CD4-positive, alpha-beta T cell treated with Interferon gamma for 1 hour (primary cell): ENCODE data around the gene SERPINF2.
"Not testable (repeated sequence)": the region's sequence is repeated elsewhere in the genome, so short reads cannot be mapped to it uniquely, and the experiment has no call there.

Source experiments
- DNase-seq: peaks from one replicate; pipeline ENCODE4 v3.0.0-alpha.2; 2020

Gene SERPINF2

DNA sequence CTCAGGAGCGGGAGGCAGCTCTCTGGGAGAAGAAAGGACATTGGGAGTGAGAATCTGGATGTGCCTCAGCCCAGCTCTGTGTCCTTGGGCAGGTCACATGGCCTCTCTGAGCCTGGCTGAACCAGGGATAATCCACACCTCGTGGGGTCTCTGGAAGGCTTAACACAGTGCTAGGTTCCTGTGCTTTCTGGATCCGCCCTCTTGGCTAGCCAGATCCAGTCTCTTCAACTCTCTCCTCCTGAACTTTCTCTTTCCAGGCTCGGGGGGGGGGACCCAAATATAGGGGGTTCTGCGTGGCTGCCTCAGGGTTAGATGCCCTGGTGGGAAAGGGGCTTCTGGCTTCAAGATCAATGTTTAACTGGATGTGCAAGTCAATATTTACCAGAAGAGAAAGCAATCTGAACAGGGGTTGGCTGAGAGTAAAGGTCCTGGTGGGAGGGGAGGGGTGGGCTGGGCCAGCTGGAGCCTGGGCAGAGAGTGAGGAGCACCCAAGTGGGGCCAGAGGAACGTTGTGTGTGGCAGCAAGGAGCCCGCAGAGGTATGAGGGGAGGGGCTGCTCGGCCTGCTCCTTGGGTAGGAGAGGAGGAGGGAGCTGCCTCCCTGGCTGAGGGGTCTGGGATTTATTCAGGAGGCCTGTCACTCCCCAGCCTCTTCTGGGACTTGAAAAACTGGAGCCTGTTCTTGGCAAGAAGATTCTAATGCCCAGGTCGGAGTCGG, at the start of gene SERPINF2:
Gene SERPINF2, plus strand, starts transcription at position 501 of the 717 bp plus-strand sequence. CDS start 2,125 bp downstream, outside the sequence.
- no peak for DNase-seq

DNA sequence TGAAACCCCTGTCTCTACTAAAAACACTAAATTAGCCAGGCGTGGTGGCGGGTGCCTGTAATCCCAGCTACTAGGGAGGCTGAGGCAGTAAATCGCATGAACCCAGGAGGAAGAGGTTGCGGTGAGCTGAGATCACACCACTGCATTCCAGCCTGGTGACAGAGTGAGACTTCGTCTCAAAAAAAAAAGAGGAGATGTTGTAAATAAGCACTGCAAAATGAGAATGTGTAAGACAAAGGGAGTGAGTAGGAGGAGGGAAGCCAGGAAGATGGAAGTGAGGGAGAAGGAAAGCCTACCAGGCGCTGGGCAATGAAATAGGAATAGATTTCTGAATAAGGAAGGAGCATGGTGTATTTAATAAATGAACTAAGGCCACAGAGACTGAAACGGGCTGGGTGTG, 49.3 kb upstream of the SERPINF2 start:
- no peak for DNase-seq

DNA sequence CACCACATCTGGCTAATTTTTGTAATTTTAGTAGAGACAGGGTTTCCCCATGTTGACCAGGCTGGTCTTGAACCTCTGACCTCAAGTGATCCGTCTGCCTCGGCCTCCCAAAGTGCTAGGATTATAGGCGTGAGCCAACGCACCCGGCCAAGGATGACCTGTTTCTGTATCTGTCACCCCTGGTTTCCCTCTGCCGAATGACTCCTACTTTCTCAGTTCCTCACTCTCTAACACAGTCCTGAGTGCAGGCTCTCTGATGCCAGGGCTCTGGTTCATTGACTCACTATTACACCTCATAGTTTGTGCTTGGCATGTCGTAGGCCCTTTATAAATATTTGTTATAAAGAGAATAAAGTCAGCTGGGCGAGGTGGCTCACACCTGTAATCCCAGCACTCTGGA, 47.3 kb upstream of the SERPINF2 start:
- no peak for DNase-seq

DNA sequence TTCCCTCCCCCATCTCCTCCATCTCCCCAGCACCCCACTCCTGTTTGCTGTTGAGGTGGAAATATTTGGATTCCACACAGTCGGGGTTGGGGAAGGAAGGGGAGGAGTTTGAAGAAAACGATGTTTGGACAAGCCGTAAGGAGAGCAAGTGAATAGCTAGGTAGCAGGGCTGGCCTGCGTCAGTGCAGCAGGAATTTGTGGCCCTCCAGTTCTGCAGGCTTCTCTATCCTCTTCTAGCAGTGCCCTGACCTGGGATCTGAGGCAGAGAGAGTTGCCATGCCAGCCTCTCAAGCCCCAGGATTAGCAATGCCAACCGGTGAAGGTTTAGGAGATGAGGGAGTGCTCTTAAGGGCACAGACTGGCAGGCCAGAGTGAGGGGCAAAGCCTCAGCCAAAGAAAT, 45.0 kb upstream of the SERPINF2 start:
- no peak for DNase-seq

DNA sequence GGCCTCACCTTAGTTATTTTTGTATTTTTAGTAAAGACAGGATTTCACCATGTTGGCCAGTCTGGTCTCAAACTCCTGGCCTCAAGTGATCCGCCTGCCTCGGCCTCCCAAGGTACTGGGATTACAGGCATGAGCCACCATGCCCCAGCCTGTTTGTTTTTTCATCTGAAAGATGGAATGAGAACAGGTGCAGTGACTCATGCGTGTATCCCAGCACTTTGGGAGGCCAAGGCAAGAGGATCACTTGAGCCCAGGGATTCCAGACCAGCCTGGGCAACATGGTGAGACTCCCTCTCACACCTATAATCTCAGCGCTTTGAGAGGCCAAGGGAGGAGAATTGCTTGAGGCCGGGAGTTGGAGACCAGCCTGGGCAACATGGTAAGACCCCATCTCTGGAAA, 42.8 kb upstream of the SERPINF2 start:
- not testable (repeated sequence) for DNase-seq

DNA sequence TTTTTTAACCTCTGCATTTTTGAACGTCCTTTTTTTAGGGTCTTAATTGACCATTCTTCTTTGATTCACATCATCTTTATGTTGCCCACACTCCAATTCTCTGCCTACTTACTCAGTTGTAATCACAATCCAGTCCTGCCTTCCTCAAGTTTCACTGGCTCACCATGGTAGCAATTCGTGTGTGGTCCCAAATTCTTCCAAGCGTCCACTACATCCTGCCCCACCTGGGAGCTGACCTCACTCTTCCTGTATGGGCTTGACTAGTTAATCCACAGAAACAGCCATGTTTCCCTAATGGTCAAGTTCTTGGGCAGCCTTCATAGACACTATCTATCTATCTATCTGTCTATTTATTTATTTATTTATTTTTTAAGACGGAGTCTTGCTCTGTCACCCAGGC, 39.6 kb upstream of the SERPINF2 start:
- no peak for DNase-seq

DNA sequence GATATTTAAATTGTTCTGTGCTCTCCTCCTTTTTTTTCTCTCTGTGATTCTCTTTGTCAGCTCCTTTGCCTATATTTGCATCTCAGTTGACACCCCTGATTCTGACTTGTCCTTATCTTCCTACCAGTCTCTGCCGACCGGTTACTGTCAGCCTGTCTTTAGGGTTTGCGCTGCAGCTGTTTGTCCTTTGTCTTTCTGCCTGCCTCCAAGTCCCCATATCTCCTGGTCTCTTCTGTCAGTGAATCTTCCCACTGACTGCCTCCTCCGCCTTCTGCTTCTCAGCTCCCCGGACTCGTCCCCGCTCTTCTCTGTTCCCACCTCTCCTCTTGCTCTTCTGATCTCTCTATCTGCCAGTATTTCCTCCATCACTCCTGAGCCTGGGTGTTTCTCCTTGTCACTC, 37.7 kb upstream of the SERPINF2 start:
- no peak for DNase-seq

DNA sequence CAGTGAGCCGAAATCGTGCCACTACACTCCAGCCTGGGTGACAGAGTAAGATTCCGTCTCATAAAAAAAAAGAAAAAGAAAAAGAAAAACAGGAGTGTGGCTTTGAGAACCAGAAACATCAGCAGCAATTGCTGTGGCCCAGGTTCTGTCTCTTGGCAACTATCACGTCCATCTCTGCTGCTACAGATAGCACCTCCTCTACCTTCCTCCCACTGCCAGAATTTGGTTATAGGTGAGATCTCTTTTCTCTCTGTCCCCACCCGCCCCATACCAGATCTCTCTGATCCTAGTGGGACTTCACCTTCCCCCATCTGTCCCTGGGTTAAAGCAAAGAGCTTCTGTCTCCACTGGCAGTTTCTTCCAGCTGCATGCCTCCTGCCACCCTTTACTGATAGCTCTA, 35.6 kb upstream of the SERPINF2 start:
- DNase-seq: peak; percentile 35

DNA sequence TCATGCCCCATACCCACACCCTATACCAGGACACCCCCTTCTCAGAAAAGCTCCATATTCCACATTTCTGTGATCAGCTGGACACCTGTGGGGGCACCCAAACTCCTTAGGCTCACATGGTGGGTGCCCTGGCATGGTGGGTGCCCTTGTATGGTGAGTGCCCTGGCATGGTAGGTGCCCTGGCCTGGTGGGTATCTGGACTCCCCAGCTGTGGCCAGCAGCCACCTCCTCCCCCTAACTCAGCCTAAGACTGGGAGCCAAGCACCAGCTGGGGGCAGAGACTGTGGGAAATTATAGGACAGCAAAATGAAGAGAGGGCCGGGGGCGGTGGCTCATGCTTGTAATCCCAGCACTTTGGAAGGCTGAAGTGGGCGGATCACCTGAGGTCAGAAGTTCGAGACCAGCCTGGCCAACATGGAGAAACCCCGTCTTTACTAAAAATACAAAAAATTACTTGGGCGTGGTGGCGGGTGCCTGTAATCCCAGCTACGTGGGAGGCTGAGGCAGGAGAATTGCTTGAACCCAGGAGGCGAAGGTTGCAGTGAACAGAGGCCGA, 33.8 kb upstream of the SERPINF2 start:
- not testable (repeated sequence) for DNase-seq

DNA sequence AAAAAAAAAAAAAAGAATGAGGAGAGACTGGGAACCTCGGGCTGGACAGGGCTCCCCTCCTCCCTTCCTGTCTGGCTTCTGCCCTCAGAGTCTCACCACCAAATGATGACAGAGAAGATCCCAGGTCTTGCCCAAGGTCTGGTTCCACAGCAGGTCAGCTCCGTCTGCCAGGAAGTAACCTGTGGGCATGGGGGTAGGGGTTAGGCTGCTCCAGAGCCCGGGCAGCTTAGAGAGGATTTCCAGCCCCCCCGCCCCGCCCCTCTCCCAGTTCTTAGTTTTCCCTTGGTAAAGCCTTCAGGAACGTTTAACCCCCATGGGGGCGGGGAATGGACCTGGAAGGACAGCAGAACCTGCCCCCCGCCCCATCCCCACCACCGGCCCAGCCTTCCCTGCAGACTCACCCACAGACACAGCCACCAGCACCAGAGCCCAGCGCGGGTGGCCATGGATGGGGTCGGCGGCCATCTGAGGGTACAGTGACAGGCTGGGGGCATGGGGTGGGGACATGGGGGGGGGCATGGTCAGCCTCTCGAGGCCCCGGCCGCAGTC, 33.2 kb upstream of the SERPINF2 start:
- DNase-seq: no peak

DNA sequence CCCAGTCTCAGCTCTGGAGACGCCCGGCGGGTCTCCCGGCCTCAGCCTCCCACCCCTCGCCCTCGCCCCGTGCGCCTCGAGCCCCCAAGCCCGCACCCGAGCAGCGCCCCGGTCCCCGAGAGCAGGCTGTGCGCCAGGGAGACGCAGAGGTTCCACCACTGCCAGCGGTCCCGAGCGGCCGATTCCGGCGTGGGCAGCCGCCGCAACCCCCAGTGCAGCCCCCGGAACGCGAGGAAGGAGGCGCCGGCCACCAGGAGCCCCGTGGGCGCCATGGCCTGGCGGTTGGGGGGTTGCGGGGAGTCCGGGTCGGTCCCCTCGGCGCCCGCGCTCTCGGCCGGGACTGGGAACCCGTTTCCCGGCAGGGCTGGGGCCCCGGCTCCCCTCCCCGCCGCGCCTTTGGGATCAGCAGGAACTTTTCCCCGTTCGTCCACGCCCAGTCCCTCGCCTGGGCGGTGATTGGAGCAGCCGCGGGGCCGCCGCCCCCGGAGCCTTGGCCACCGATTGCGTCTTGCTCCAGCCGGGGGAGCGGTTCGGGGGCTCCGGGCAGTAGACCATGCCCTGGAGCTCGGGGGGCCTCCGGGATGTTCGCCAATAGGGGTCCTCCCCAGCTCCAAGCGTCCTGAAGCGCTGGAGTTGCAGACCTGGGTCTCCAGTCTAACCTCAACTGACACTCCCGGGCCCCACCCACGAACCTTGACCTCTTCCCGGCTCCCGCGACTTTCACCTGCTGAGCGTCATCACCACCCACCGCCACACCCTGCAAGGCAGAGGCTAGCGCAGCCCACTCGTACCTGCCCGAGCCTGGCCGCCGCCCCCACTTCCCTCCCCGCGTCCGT, 32.5 kb upstream of the SERPINF2 start, which contains the start of gene TLCD2:
Gene TLCD2, minus strand, starts transcription at position 407 of the 836 bp plus-strand sequence. Its CDS starts 135 bp downstream, at position 272.
- DNase-seq: no peak

DNA sequence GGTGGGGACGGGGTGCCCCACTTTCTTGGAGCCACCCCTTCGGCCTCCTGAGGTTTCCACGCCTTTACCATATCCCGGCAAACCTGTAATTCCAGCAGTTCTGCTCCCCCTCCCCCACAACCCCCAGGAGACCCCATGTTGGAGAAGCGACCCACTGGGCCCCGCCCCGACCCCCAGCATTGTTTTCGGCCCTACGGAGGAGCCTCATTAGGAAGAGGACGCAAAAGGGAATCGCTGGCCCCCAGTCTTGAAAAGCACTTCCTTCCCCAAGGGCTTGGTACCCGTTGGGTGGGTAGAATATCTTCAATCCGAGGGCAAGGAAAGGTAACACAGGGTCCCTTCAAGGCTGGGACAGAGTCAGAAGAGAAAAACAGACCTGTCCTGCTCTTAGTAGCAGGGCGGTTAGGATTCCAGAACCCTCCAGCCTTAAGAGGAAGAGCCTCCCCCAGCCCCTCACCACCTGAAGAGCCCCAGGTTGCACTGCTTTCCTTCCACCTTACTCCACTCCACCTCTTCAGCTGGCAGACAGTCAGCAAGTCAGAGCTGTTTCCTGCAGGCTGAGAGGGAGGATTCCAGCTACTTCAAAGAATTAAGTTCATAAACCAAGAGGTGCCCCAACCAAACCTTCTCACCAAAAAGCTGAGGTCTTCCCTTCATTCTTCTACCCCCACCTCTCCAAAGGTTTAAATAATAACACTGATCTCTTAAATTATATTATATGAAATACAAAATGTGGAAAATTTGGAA, 31.7 kb upstream of the SERPINF2 start:
- DNase-seq: no peak

DNA sequence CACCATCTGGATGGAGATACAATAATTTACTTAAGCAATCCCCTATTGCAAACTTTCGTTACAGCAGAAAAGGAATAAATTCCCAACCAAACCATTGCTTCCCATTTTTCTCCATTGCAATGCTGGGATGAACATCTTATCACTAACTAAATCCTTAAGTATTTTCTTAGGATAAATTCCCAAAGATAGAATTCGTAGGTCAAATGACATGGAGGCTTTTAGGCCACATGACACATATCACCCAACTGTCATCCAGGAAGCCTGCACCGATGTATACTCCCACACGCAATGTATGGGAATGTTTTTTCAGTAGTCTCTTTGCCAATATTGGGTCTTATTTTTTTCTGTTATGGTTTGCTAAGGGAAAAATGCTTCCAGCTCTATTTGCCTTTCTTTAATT, 30.9 kb upstream of the SERPINF2 start:
- DNase-seq: no peak

DNA sequence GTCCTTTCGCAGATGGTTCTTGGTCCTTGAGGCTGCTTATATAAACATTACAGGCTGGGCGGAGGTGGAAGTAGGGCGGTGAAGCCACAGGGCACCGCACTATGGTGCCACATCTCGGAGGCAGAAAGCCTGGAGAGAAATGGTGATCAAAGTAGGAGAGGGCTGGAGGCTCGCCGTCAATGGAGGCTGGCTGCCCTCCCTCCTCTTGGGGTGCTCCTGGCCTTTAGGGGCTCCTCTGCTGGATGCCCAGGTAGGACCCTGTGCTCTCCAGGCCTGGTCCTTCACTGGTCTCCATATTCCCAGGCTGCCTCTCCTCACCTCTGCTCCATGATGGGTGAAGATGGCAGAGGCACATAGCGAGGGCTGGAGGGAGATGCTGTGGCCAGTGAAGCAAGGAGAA, 30.4 kb upstream of the SERPINF2 start:
- no peak for DNase-seq

DNA sequence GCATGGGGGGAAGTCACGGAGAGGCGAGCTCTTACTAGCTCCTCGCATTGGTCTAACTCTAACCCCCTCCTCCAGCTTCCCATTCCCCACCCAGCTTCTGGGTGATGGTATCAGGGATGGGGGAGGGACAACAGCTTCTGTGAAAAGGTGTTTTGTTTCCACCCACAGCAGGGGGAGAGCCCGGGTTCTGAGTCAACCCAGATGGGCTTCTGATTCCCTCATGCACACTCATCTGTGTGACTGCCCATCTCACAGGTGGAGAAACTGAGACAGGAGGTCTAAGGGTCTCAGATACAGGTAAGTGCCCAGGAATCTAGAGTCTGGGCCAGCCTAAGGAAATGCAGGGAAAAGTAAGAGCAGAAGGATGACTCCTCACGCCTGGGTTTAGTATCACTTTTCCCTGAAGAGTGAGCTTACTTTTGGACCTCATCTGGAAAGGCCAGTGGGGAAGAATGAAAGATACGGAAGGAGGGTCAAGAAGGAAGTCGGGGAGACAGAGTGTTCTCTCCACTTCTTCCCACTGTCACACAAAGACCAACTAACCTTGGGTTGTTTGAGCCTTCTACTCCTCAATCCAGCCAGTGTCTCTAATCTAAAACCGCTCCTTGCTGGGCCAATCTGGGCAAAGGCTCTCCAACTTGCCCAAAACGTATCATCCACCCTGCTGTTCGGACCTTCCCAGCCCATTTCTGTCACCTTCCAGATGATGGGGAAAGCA, 29.4 kb upstream of the SERPINF2 start:
- DNase-seq: no peak

DNA sequence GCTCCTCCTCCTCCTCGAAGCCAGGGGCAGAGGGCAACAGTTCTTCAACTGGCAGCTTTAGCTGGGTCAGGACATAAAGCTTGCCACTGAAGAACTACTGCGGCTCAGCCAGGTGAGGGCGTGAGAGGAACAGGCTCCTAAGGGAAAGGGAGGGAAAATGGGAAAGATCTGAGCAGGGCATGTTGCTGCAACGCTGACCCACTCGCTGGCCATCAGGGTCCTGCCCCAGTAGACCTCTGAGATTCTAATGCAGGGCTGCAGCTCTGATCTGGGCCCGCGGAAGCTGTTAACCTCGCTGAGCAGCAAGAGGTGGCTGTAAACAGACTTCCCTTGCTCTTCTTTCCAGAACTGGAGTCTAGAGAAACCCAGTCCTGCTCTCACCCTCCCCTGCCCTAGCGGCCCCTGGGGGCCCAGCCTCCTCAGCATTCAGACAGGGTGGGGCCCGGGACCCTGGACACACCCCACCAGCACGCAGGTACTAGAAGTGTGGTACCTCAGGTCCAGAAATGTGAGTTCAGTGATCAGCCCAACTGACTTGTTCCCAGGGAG, 28.7 kb upstream of the SERPINF2 start:
- no peak for DNase-seq

DNA sequence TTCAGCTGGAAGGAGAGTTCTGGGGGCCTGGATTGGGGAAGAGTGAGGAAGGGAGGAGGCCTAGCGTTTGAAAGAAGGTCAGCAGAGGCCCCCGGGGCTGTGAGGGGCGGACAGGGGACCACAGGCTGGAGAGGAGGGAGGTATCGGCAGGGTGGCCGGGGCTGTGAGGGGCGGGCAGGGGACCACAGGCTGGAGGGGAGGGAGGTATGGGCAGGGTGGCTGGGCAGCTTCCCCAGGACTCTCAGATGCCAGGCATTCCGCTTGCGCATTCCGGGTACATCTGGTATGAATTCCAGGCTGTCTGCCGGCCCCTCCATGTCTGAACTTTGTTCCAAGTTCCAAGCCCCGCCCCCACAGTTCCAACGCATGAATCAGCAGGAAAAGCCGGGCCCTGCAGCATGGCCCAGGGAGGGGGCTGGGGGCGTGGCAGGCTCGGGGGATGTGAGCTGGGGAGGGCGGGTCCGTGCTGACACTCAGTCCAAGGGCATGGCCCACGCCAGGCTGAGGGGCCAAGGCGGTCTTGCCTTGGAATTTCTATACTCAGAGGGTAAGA, 28.2 kb upstream of the SERPINF2 start:
- DNase-seq: peak; percentile 51

DNA sequence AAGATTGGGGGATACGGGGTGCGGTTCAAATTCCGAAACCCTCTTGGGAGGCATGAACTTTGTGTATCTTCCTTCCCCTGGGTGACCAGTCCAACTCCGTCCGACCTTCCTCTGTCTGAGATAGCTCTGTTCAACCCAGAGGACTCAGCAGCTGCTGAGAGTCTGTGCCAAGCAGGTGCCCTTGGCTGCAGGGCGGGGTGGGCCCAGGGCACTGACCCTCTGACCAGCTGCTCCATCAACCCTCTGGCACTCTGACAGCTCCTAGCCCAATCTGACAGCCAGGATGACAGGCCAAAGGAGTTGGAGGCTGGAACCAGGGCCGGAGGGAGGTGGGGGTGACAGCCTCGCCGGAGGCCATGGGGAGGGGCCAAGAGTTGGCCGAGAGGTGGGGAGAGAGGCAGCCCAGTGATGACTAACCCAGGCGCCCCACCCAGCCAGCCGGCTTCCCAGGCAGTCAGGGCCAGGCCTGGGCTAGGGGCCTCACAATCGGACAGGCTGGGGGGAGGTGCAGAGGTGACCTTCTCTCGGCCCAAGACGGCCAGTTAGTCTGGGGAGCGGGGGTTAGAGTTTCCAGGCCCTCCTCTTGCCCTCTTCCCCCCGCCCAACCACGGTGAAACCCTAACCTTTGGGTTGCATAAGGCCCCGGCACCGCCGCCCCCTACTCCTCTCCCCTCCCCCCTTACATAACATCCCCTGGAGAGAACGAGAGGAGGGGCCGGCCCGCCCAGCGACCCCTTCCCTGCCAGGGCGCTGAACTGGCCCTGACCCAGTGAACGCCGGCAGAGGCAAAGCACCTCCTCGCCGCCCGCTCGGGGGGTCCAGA, 27.5 kb upstream of the SERPINF2 start:
- DNase-seq: peak; percentile 72

DNA sequence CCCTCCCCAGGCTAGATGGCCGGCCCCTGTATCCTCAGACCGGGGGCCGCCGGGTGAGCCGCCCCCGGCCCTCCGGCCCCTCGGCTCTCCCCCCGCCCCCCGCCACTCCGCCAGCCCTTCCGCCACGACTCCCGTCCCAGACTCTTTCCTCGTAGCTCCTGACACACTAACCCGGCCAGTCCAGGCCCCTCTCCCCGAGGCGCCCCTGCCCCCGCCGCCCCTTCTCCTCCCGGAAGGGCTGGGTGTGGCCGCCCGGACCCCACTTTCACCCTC, 26.9 kb upstream of the SERPINF2 start:
- no peak for DNase-seq

DNA sequence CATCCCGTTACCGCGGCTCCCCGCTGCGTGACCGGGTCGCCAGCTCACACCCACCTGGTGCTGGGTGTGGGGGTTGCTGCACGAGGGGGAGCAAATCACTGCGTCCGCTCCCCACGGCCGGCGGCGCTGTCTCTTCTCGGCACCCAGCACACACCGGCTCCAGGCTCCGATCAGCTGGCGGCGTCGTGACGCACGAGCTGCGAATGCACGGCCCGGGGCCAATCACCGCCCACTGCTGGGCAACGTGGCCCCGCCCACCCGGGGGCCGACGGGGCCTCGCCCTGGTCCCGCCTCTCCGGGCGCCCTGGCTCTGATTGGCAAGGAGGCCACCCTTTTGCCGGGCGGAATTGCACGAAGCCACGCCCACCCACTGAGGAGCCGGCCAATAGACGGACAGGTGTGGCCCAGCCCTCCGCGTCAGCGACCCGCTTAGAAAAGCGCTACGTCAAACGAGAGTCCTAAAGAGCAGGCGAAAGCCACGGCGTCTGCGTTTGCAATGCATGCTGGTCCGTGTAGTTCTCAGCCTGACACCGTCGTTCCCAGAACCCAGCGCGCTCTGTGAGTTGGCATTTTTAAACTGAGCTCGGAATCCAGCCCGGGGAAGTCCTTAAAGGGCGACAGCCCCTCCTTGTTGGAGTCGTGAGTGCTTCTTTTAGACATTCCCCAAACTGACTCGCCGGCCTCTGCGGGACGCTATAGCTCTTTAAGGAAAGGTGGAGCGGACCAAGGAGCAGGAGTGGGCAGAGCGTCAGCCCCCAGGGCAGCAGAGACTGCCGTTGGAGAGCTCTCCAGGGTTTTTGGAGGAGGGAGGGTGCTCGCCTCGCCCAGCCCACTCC, 26.4 kb upstream of the SERPINF2 start:
- peak; percentile 100 for DNase-seq
